ENCODE measurements around the gene FEM1C.

The FEM1C gene

DNA sequence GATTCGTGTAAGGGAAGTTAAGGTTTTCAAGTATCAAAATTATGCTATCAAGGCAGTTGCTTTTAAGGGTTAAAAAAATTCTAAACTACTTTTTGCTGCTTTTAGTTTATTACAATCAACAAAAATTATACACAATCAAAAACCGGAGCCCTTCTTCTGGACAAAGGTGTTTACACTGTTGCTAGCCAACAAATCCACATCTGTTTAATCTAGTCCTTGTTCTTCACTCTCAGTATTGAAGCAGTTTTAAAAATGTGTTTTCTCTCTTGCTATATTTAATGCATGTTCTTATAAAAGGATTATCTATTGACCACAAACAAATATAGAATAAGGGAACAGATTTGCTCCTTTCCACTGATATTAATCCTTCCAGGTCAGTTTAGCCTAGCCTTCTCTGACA is 2.5 kb downstream of the FEM1C start:
- peaks cover 4% of the 10 kb centered on the region for H3K79me1 ChIP-seq (ENCODE audit: low read length)
- no peak overlapping the region for H3K27ac ChIP-seq (ENCODE audit: low read depth, low read length)
- no peak overlapping the region for H4K91ac ChIP-seq (ENCODE audit: low read depth, low read length)
- H3K9ac ChIP-seq (ENCODE audit: low read length), result no peak overlapping the region
- peaks cover 2% of the 10 kb centered on the region for H3K9me3 ChIP-seq (ENCODE audit: insufficient read depth, low read depth, low read length)
- H3K4me1 ChIP-seq (ENCODE audit: control insufficient read depth in 1 of 2, insufficient read depth in 2 of 2, low read length in 2 of 2), result peaks cover 4 to 6% of the 10 kb centered on the region in 2 experiments
- no peak overlapping the region for H3K18ac ChIP-seq (ENCODE audit: low read length)
- H2BK12ac ChIP-seq (ENCODE audit: low read length), result no peak overlapping the region
- H2AFZ ChIP-seq (ENCODE audit: insufficient read depth, low read length, poor library complexity), result no peak overlapping the region
- no peak overlapping the region for H4K8ac ChIP-seq (ENCODE audit: low read depth, low read length)
- no peak overlapping the region for H3K4me2 ChIP-seq (ENCODE audit: low read length)
- 100% methylated on average over 1 of the region's 2 CpGs for WGBS (ENCODE audit: extremely low coverage, insufficient coverage, insufficient read length)
- no peak for DNase-seq
- peaks cover 10% of the 10 kb centered on the region for H3K79me2 ChIP-seq (ENCODE audit: control insufficient read depth, insufficient read depth, low read length, poor library complexity)
- peaks cover 3 to 4% of the 10 kb centered on the region in 2 experiments for H3K36me3 ChIP-seq (ENCODE audit: control insufficient read depth in 1 of 2, insufficient read depth in 2 of 2, low read length in 2 of 2)
- no peak overlapping the region for H2BK5ac ChIP-seq (ENCODE audit: low read depth, low read length, poor library complexity)
- no peak overlapping the region for H3K4me3 ChIP-seq (ENCODE audit: low read depth, low read length)
- H4K12ac ChIP-seq (ENCODE audit: low read depth, low read length), result no peak overlapping the region
- no peak overlapping the region for H3K14ac ChIP-seq (ENCODE audit: low read length)
- no peak overlapping the region for H2BK120ac ChIP-seq (ENCODE audit: insufficient read depth, low read length, poor library complexity)
- H3K23ac ChIP-seq (ENCODE audit: low read length), result no peak overlapping the region
- H2AK5ac ChIP-seq (ENCODE audit: low read length), result no peak overlapping the region
- no peak overlapping the region for H3K4ac ChIP-seq (ENCODE audit: low read depth, low read length)
- H3K27me3 ChIP-seq (ENCODE audit: insufficient read depth, low read length), result no peaks in the 10 kb centered on the region

DNA sequence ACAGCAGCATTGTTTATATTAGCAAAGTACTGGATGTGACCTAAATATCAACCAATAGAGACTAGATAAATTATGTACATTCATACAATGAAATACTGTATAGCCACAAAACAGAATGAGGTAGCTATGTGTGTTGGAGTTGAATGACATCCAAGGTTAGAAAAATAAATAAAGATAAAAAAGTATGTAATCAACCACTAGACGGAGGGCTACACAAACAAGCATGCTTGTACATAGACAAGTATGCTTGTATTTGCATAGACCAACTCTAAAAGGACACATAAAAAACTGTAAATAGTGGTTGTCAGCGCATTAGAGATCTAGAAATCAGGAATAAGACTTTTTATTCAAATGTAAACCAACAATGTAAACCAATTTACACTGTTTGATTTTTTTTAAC is 3.0 kb downstream of the FEM1C start:
- peaks cover 4 to 6% of the 10 kb centered on the region in 2 experiments for H3K4me1 ChIP-seq (ENCODE audit: control insufficient read depth in 1 of 2, insufficient read depth in 2 of 2, low read length in 2 of 2)
- H3K4me2 ChIP-seq (ENCODE audit: low read length), result no peak overlapping the region
- H4K12ac ChIP-seq (ENCODE audit: low read depth, low read length), result no peak overlapping the region
- no peak overlapping the region for H4K91ac ChIP-seq (ENCODE audit: low read depth, low read length)
- H3K27me3 ChIP-seq (ENCODE audit: insufficient read depth, low read length), result no peaks in the 10 kb centered on the region
- H3K36me3 ChIP-seq (ENCODE audit: control insufficient read depth in 1 of 2, insufficient read depth in 2 of 2, low read length in 2 of 2), result peaks cover 3 to 4% of the 10 kb centered on the region in 2 experiments
- no peak overlapping the region for H2AFZ ChIP-seq (ENCODE audit: insufficient read depth, low read length, poor library complexity)
- no peak overlapping the region for H3K23ac ChIP-seq (ENCODE audit: low read length)
- H3K79me2 ChIP-seq (ENCODE audit: control insufficient read depth, insufficient read depth, low read length, poor library complexity), result peaks cover 10% of the 10 kb centered on the region
- no peak overlapping the region for H3K14ac ChIP-seq (ENCODE audit: low read length)
- H3K27ac ChIP-seq (ENCODE audit: low read depth, low read length), result no peak overlapping the region
- H3K9me3 ChIP-seq (ENCODE audit: insufficient read depth, low read depth, low read length), result peaks cover 2% of the 10 kb centered on the region
- no peak overlapping the region for H2BK12ac ChIP-seq (ENCODE audit: low read length)
- H3K4ac ChIP-seq (ENCODE audit: low read depth, low read length), result no peak overlapping the region
- no peak for DNase-seq
- H3K4me3 ChIP-seq (ENCODE audit: low read depth, low read length), result no peak overlapping the region
- peaks cover 4% of the 10 kb centered on the region for H3K79me1 ChIP-seq (ENCODE audit: low read length)
- no peak overlapping the region for H2BK120ac ChIP-seq (ENCODE audit: insufficient read depth, low read length, poor library complexity)
- no peak overlapping the region for H4K8ac ChIP-seq (ENCODE audit: low read depth, low read length)
- WGBS (ENCODE audit: extremely low coverage, insufficient coverage, insufficient read length), result no CpG with 5 or more reads among the region's 2 CpGs
- H2BK5ac ChIP-seq (ENCODE audit: low read depth, low read length, poor library complexity), result no peak overlapping the region
- no peak overlapping the region for H3K9ac ChIP-seq (ENCODE audit: low read length)
- H3K18ac ChIP-seq (ENCODE audit: low read length), result no peak overlapping the region
- no peak overlapping the region for H2AK5ac ChIP-seq (ENCODE audit: low read length)

DNA sequence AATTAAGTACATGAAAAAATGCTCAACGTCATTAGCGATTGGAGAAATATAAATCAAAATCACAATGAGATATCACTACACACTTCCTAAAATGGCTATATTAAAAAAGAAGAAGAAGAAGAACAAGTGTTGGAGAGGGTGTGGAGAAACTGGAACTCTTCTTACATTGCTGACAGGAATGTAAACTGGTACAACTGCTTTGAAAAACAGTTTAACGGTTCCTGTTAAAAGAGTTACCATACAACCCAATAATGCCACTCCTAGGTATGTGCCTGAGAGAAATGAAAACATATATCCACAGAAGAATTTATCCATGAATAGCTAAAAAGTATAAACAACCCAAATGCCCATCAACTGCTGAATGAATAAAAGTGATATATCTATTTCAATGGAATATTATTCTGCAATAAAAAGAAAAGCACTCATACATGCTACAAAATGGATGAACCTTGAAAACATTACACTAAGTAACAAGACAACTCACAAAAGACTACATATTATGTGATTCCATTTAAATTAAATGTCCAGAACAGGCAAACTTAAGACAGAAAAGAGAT is 9.0 kb downstream of the FEM1C start:
- no peak for DNase-seq
- Histone ChIP-seq H3K18ac (ENCODE audit: low read length) (no peak overlapping the region), H3K4me2 (ENCODE audit: low read length) (no peak overlapping the region), H3K27ac (ENCODE audit: low read depth, low read length) (no peak overlapping the region), H3K4me3 (ENCODE audit: low read depth, low read length) (no peak overlapping the region), H3K9ac (ENCODE audit: low read length) (no peak overlapping the region), H2BK5ac (ENCODE audit: low read depth, low read length, poor library complexity) (no peak overlapping the region), H3K4ac (ENCODE audit: low read depth, low read length) (no peak overlapping the region), H2BK120ac (ENCODE audit: insufficient read depth, low read length, poor library complexity) (no peak overlapping the region), H2AK5ac (ENCODE audit: low read length) (no peak overlapping the region), H3K4me1 (ENCODE audit: control insufficient read depth in 1 of 2, insufficient read depth in 2 of 2, low read length in 2 of 2) (no peaks in the 10 kb centered on the region), H3K27me3 (ENCODE audit: insufficient read depth, low read length) (no peaks in the 10 kb centered on the region), H4K12ac (ENCODE audit: low read depth, low read length) (no peak overlapping the region), H3K23ac (ENCODE audit: low read length) (no peak overlapping the region), H4K8ac (ENCODE audit: low read depth, low read length) (no peak overlapping the region), H2AFZ (ENCODE audit: insufficient read depth, low read length, poor library complexity) (no peak overlapping the region), H3K79me2 (ENCODE audit: control insufficient read depth, insufficient read depth, low read length, poor library complexity) (no peaks in the 10 kb centered on the region), H3K9me3 (ENCODE audit: insufficient read depth, low read depth, low read length) (no peaks in the 10 kb centered on the region), H3K14ac (ENCODE audit: low read length) (no peak overlapping the region), H4K91ac (ENCODE audit: low read depth, low read length) (no peak overlapping the region), H3K36me3 (ENCODE audit: control insufficient read depth in 1 of 2, insufficient read depth in 2 of 2, low read length in 2 of 2) (peaks cover 0 to 2% of the 10 kb centered on the region in 2 experiments), H3K79me1 (ENCODE audit: low read length) (no peaks in the 10 kb centered on the region), H2BK12ac (ENCODE audit: low read length) (no peak overlapping the region)
- no CpG with 5 or more reads among the region's 3 CpGs for WGBS (ENCODE audit: extremely low coverage, insufficient coverage, insufficient read length)

DNA sequence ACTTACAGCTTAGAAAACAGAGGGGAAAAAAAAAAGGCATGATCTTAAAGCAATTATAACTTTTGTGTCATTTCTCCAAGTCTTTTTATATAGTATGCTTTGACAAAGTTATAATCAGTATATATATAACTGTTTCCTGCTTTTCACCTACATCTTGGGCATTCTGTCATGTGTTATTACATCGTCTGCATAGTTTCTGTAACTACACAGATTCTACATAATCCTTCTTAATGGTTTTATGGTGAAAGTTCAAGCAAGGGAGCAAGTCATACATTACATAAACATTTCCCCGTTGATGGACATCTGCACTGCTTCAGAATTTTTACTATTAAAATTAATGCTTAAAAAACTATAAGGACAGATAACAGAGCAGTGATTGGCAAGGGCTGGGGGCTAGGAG is 12.1 kb downstream of the FEM1C start:
- Histone ChIP-seq H3K36me3 (ENCODE audit: control insufficient read depth in 1 of 2, insufficient read depth in 2 of 2, low read length in 2 of 2) (peaks cover 0 to 2% of the 10 kb centered on the region in 2 experiments), H3K14ac (ENCODE audit: low read length) (no peak overlapping the region), H3K79me1 (ENCODE audit: low read length) (no peaks in the 10 kb centered on the region), H2AK5ac (ENCODE audit: low read length) (no peak overlapping the region), H4K91ac (ENCODE audit: low read depth, low read length) (no peak overlapping the region), H2BK5ac (ENCODE audit: low read depth, low read length, poor library complexity) (no peak overlapping the region), H3K27ac (ENCODE audit: low read depth, low read length) (no peak overlapping the region), H2AFZ (ENCODE audit: insufficient read depth, low read length, poor library complexity) (no peak overlapping the region), H3K23ac (ENCODE audit: low read length) (no peak overlapping the region), H3K4me1 (ENCODE audit: control insufficient read depth in 1 of 2, insufficient read depth in 2 of 2, low read length in 2 of 2) (no peaks in the 10 kb centered on the region), H3K18ac (ENCODE audit: low read length) (no peak overlapping the region), H4K12ac (ENCODE audit: low read depth, low read length) (no peak overlapping the region), H3K9me3 (ENCODE audit: insufficient read depth, low read depth, low read length) (no peaks in the 10 kb centered on the region), H3K79me2 (ENCODE audit: control insufficient read depth, insufficient read depth, low read length, poor library complexity) (no peaks in the 10 kb centered on the region), H2BK120ac (ENCODE audit: insufficient read depth, low read length, poor library complexity) (no peak overlapping the region), H2BK12ac (ENCODE audit: low read length) (no peak overlapping the region), H3K4me3 (ENCODE audit: low read depth, low read length) (no peak overlapping the region), H3K4ac (ENCODE audit: low read depth, low read length) (no peak overlapping the region), H3K9ac (ENCODE audit: low read length) (no peak overlapping the region), H3K27me3 (ENCODE audit: insufficient read depth, low read length) (no peaks in the 10 kb centered on the region), H4K8ac (ENCODE audit: low read depth, low read length) (no peak overlapping the region), H3K4me2 (ENCODE audit: low read length) (no peak overlapping the region)
- peak in 1 of 2 donors; percentile 55 for DNase-seq
- no CpG with 5 or more reads among the region's 2 CpGs for WGBS (ENCODE audit: extremely low coverage, insufficient coverage, insufficient read length)

Measured in trophoblast cell (in vitro differentiated cells and primary cell).